Midbrain (tissue), 1 donor: ENCODE measurements around the gene SRPX.

Source experiments
- DNase-seq: peaks from one replicate; lab custom pipeline; 2025; lab: John Stamatoyannopoulos, UW

The SRPX gene, protein sequence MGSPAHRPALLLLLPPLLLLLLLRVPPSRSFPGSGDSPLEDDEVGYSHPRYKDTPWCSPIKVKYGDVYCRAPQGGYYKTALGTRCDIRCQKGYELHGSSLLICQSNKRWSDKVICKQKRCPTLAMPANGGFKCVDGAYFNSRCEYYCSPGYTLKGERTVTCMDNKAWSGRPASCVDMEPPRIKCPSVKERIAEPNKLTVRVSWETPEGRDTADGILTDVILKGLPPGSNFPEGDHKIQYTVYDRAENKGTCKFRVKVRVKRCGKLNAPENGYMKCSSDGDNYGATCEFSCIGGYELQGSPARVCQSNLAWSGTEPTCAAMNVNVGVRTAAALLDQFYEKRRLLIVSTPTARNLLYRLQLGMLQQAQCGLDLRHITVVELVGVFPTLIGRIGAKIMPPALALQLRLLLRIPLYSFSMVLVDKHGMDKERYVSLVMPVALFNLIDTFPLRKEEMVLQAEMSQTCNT

GRCh38 chrX:38220415-38221390 is at the start of gene SRPX:
SRPX (minus strand) TSS chrX:38220871; CDS start chrX:38220792, 79 bp downstream.
- DNase-seq: no peak

- DNase-seq: no peak
Observed at GRCh38 chrX:38268011-38268410, 47.3 kb upstream of the SRPX start.

DNA sequence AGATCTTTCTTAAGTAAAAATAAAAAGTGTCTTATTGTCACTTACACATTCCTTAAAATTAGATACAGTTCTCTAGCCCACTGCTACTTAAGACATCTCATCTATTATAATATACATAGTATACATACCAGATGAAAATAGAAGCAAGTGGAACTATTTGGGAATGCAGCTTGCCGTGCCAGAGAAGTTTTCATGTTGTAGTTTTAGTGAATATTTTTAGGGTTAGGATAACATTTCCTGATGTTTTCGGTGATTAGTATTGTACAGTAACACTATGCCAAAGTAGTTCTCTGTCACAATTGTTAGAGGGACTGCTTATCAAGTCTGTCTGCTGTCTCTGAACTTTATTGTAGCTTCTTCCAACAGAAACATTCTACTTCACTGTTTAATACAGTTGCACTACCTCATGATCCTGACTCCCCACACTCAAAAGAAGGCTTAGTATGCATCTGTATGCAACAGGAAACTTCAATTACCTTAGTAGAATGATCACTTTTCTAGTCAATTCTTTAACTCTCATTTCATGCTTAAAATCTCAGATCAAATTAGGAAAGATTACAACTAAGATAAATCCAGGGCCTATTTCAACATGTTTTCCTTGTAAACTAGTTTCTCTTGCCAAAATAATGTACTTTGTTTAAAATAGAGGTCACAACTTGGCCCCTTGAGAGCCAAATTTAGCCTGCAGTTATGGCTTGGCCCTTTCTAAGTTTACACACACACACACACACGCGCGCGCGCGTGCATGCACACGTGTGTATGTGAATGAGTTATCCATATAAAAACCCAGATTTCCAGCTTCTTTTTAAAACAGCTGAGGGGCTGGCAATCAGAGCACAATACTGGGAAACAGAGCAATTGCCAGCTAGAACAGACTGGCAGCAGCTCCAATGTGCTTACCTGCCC is 42.3 kb upstream of the SRPX start:
- no peak for DNase-seq

DNA sequence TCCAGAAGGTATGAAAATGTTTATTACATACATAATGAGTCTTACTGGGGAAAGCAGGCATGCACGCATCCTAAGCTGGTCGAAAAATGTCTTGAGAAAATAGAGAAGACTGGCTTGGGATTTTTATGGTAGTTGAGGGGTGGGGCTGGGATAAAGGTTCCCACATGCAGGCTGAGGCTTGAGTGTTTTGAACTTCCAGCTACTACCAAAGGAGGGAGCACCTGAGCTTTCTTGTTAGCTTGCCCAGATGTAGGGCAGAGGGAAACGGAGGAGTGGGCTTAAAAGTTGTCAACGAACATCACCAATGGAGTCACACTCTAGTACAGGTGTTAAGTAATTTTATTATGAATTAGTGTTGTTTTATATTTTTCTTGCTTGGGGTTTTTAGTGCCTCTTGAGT is 39.6 kb upstream of the SRPX start:
- no peak for DNase-seq

DNA sequence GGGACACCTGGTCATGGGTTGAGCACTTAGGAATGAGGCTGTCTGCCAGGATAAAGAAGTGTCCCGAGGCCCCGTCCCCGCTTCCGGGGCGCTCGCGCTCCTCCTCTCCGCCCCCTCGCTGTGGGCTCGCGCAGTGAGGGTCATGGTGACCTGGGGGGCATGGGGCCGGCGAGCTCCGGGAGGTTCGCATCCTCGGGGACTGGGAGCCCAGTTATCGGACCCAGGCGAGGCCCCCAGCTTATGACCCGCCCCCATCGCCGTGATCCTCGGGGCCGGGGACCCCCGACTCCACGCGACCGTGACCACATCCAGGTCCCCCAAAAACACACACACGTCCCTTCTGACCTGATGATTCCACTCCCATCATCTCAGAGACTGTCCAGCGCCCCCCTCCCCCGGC is 35.3 kb upstream of the SRPX start:
- DNase-seq: no peak

GRCh38 chrX:38249965-38250364 is 29.3 kb upstream of the SRPX start:
- no peak for DNase-seq

DNA sequence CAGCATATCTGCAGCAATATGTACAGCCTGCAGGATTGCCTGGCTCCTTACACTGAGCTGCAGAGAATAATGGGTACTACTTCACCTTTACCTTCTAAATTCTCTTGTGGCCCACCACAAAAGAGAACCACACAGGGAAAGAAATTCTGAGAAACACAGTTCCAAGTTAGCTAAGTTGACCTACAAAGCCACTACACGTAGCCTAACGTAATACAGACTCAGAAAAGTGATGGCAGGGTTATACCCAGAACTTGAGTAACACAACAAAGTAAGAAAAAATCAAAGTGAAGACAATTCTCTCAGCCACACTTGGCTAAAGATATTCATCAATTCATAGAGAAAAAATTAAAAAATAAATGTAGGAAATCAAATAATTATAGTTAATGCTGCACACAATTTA is 26.4 kb upstream of the SRPX start:
- DNase-seq: no peak

GRCh38 chrX:38240541-38240940 is 19.9 kb upstream of the SRPX start:
- no peak for DNase-seq

GRCh38 chrX:38236901-38237615 is 16.4 kb upstream of the SRPX start:
- no peak for DNase-seq

DNA sequence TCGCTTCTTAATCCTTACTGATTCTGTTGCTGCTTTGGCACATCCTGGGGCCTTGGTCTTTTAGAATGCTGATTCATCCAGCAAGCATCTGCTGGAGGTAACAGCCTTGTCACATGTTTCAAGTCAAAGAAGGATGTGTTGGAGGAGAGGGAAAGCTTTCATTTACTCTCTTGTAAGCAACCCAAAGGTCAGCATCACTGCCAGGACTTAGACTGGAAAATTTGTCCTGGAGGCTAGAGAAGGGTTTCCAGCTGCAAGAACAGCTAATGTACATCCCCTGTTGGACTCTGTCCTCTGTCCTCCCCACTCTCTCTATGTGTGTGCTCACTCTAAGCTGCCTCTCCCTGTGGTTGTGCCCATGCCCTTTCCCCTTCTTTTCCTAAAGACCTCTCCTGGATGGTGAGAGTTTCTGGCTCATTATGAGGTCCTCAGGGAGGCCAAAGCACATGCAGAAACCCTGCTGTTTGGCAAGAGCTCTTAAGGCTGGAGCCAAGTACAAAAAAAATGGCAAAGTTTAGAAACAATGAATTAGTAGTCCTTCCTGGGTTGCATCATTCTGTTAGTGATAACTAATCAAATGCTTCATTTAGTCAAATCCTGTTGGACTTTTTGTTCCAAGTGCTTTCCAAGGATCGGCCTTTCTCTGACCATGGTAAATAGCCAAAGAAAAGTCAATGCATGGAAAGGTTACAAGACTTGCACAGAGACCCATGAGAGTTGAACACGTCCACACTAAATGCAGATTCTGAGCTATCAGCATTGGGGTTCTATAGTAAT is 13.4 kb upstream of the SRPX start:
- DNase-seq: no peak

GRCh38 chrX:38232079-38232686 is 11.5 kb upstream of the SRPX start:
- no peak for DNase-seq

- no peak for DNase-seq
Observed at GRCh38 chrX:38225093-38225492, 4.4 kb upstream of the SRPX start.

DNA sequence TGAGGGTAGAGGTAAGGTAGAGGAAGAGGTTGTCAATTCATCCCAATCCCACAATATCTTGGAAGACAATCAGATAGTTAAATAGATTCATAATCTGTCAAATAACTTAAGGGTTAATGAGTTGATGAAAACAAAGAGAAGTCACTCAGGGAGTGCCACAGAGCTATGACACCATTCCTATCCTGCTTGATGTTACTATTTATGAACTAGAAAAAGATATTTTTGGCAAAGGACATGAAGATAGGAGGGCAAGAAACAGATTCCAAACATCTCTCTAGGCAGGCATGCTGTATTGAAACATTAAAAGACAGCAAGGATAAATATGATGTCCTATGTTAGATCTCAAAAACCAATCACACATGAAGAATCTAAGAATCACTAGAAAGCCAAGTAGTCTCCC is 3.5 kb upstream of the SRPX start:
- DNase-seq: no peak

GRCh38 chrX:38221391-38221929 is 789 bp upstream of the SRPX start:
- no peak for DNase-seq

DNA sequence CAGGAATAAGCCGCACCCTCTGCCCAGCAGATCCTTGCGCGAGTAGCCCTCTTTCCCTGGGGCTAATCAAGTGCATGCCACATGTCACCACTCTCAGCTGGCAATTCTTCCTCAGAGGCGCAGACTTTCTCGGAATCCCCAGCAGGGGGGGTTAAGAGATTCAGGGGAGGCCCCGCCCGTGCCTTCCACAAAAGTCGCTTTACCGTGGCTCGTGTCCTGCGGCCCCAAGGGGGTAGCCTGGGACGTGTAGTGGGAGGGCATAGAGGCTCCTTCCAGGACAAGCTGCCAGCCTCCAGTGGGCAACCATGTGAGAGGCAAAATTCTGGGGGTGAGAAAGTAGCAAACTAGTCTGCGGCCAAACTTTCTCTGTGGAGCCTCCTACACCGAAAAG is 652 bp downstream of the SRPX start:
- DNase-seq: no peak

DNA sequence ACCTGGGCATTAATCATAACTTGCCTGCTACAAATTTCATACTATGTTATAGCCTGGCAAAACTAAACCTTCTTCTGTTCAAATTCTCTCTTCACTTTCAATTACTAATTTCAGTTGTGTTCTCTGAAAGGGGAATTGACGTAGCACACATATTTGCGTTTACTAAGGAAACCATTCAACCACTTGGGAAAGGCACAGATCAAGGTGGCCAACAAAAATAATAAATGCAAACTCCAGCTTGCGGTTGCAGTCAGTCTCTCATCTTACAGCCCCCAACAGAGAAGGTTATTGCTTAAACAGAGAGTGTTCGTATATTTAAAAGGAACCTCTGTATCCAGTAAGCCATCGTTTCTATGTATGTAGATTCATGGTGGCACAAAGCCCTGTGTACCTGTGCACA is 4.0 kb downstream of the SRPX start:
- DNase-seq: no peak

DNA sequence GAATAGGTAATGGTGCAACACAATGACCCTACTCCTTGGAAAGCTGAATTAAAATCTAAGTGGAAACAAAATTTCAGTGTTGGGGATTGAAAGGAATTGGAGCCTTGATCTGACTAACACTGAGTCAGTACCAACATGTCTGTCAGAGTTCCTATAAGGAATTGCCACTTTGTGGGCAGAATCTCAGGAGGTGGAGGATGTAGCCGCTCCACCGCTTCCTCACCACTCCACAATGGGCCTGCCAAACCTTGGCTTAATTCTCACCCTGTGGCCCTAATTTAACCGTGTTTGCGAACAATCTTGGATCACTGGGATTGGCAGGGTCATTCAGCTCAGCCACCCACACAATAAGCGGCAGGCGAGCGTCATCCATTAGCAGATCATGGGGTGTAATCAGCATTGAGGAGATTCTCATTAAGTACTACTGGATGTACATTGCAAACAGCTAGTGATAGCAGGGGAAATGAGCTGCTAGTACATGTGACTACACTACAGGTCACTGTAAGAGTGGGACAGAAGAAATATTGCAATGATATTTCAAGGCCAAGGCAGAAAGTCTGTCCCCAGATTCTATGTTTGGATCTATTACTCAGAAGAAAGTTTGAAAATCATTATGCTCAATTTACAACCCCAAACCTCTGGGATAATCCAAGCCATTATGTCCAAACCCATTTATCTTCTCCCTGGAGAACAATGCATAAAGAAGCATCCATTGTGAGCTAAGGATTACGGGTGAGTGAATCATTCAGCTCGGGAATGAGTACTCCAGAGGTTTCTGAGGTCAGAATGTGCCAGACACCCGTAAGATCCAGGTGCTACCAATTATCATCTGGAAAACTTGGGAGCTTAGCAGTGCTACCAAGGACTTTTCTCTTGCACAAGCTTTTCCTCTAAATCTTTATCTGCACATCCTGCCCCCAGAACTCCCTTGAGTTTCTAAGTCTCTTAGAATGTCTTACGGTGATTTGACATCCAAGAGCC is 5.8 kb downstream of the SRPX start:
- DNase-seq: no peak

GRCh38 chrX:38214044-38214443 is 6.6 kb downstream of the SRPX start:
- DNase-seq: no peak
